Sigmoid colon (tissue), 7 donors: ENCODE results near the gene EML6. TPM values are rescaled to one million over a fixed set of nuclear protein-coding genes. Genes with fewer than 3 reads are reported as not detected.

ENCODE experiments used
- DNase-seq: peaks from one replicate; pipeline ENCODE4 v3.0.0-alpha.2; 2019
- H3K27ac ChIP-seq, 4 donors: fragments of 200-600 bp; sonication (generic); one replicate each; pipeline ENCODE4 v1.5.1; 2016 to 2019; ENCODE audit warnings: mild to moderate bottlenecking in 1 of 4
- H3K27me3 ChIP-seq, 3 donors: fragments of 200-600 bp; sonication (generic); one replicate each; pipeline ENCODE4 v1.5.1; 2019; ENCODE audit warnings: mild to moderate bottlenecking in 1 of 3
- H3K36me3 ChIP-seq, 4 donors: fragments of 200-600 bp; sonication (generic); one replicate each; pipeline ENCODE4 v1.5.1; 2016 to 2019
- H3K4me1 ChIP-seq, 4 donors: fragments of 200-600 bp; sonication (generic); one replicate each; pipeline ENCODE4 v1.5.1; 2017 to 2019
- H3K4me3 ChIP-seq, 4 donors: fragments of 200-600 bp; sonication (generic); one replicate each; pipeline ENCODE4 v1.5.1; 2017 to 2019; ENCODE audit warnings: mild to moderate bottlenecking in 2 of 4, moderate library complexity in 1 of 4
- H3K9me3 ChIP-seq, 4 donors: fragments of 200-600 bp in 3 of 4; sonication (generic) in 3 of 4; one replicate each; pipeline versions ENCODE4 v1.5.1 to v1.6.1; 2013 to 2019
- EP300 ChIP-seq, 4 donors: sonication (generic); formaldehyde crosslinking; IDR thresholded peaks; one replicate each; pipeline ENCODE4 v1.6.1; 2017; ENCODE audit warnings: antibody characterized with exemption in 4 of 4
- POLR2A ChIP-seq, 2 donors: fragments of 450-650 bp; IDR thresholded peaks; one replicate each; pipeline ENCODE4 v1.6.1; 2016; ENCODE audit warnings: antibody characterized with exemption in 2 of 2, mild to moderate bottlenecking in 2 of 2, moderate library complexity in 2 of 2
- POLR2AphosphoS5 ChIP-seq, 4 donors: sonication (generic); formaldehyde crosslinking; IDR thresholded peaks; one replicate each; pipeline ENCODE4 v1.6.1; 2017; ENCODE audit warnings: antibody characterized with exemption in 4 of 4
- WGBS, 2 donors: extraction: QIAGEN DNeasy Blood & Tissue Kit; methylation state at CpG; one replicate each; pipeline ENCODE4 v1.1.7; 2013; 5-methylcytosine and 5-hydroxymethylcytosine counted together
- intact Hi-C: fragments of 100-400 bp; cut with DNase I; formaldehyde crosslinking; loops from one replicate; pipeline ENCODE4 v1.15.1; 2023
- polyA plus RNA-seq, 3 donors: library from polyadenylated mRNA; stranded (reverse); fragments of 200-250 nt; gene quantifications; one replicate each; pipeline ENCODE4 v1.2.3, GENCODE V29; 2013
- total RNA-seq, 4 donors: library from RNA; depleted of rRNA; stranded (reverse); fragments of >200 nt; gene quantifications; one replicate each; pipeline ENCODE4 v1.1.0, GENCODE V29; 2016
- TF ChIP-seq, protein P1 (sequence below), 4 experiments: fragments of 450-650 bp in 3 of 4; fragments of 200-600 bp in 1 of 4; IDR thresholded peaks; one replicate each; pipeline ENCODE4 v1.5.1; 2016 to 2019; ENCODE audit warnings: antibody characterized with exemption in 4 of 4, mild to moderate bottlenecking in 3 of 4, moderate library complexity in 2 of 4
- donor health status: healthy with polysubstance abuse.
- donor health status: Bipolar disorder and iron deficiency.
- donor health status: healthy.

The EML6 gene
- total and polyA plus RNA-seq, 7 donors: 0.46 to 2.2 (median 1.2) TPM

DNA sequence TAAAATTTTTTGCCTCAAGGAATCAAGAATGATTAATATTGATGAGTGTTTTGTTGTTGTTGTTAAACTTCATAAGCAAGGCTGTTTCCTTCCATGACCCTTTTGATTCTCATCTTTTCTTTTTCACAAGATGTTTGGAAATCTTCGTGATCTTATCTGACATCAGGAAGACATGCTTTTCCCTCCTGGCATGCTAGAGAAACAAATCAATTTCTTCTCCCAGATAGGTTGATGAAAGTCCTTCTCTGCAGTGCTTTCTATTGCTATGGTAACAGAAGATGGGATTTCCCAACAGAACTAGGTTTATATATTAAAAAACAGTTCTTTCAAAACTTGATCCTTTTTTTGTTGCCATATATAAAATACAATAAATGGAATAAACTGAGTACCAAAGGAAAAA is 85.2 kb downstream of the EML6 start:
- 74% methylated on average over 1 of the region's 1 CpG for WGBS, 2 donors
- Histone ChIP-seq H3K4me3 (no peak overlapping the region), H3K9me3 (peaks cover 0 to 2% (median 0%) of the 10 kb centered on the region in 4 donors), H3K27ac (no peak overlapping the region), H3K36me3 (no peaks in the 10 kb centered on the region), H3K4me1 (peaks cover 0 to 9% (median 0%) of the 10 kb centered on the region in 4 donors), H3K27me3 (no peaks in the 10 kb centered on the region)
- no peak for DNase-seq
- intact Hi-C loops: no loop called here
- TF ChIP-seq, protein P1, sequence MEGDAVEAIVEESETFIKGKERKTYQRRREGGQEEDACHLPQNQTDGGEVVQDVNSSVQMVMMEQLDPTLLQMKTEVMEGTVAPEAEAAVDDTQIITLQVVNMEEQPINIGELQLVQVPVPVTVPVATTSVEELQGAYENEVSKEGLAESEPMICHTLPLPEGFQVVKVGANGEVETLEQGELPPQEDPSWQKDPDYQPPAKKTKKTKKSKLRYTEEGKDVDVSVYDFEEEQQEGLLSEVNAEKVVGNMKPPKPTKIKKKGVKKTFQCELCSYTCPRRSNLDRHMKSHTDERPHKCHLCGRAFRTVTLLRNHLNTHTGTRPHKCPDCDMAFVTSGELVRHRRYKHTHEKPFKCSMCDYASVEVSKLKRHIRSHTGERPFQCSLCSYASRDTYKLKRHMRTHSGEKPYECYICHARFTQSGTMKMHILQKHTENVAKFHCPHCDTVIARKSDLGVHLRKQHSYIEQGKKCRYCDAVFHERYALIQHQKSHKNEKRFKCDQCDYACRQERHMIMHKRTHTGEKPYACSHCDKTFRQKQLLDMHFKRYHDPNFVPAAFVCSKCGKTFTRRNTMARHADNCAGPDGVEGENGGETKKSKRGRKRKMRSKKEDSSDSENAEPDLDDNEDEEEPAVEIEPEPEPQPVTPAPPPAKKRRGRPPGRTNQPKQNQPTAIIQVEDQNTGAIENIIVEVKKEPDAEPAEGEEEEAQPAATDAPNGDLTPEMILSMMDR (IDR thresholded peaks at IDR 0.05): no peak
- TF ChIP-seq POLR2A (IDR thresholded peaks at IDR 0.05) (no peak), POLR2AphosphoS5 (IDR thresholded peaks at IDR 0.05) (no peak), EP300 (IDR thresholded peaks at IDR 0.05) (no peak)

DNA sequence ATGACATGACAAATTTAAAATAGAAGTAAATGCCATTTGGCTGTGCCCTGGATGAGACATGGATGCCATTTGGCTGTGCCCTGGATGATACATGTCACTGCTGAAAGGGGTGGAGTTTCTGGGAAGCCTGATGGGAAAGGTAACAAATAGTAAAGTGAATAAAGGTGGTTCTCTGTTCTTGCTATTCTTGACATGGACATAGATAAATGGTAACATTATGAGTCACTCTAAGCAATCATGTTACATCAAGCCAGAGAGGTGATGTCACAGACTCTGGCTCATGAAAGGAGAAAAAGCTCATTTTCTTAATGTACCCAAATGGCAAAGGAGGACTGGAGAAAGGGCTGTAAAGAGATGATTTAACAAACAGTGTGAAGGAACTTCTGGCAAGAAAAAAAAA is 86.4 kb downstream of the EML6 start:
- H3K4me1 ChIP-seq: peaks cover 0 to 9% (median 0%) of the 10 kb centered on the region in 4 donors
- H3K27me3 ChIP-seq: no peaks in the 10 kb centered on the region
- no peak overlapping the region for H3K4me3 ChIP-seq
- TF ChIP-seq EP300 (IDR thresholded peaks at IDR 0.05): no peak
- TF ChIP-seq POLR2A (IDR thresholded peaks at IDR 0.05): no peak
- no peak for TF ChIP-seq POLR2AphosphoS5 (IDR thresholded peaks at IDR 0.05)
- TF ChIP-seq, protein P1 (IDR thresholded peaks at IDR 0.05): no peak
- DNase-seq: no peak
- intact Hi-C loops: no loop called here
- H3K9me3 ChIP-seq: peaks cover 0 to 2% (median 0%) of the 10 kb centered on the region in 4 donors
- no peaks in the 10 kb centered on the region for H3K36me3 ChIP-seq
- no peak overlapping the region for H3K27ac ChIP-seq

DNA sequence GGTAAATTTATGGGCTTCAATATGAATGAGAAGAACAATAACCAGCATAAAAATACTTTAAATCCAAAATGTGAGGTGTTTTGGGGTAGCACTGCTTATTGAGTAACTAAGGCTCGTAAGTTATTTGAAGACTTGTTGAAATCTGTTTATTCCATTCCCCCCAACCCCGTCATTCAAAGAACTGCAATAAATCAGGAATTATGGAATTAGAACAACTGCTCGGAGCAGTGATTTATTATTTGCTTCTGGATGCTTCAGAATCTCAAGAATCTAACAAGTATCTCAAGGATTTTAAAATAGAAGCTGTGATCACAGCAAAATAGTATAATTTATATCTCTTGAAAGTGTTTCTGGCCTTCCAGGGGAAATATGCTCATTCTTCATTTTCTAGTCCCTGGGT is 86.8 kb downstream of the EML6 start:
- no peak for DNase-seq
- Histone ChIP-seq H3K36me3 (no peaks in the 10 kb centered on the region), H3K9me3 (peaks cover 0 to under 1% (median 0%) of the 10 kb centered on the region in 4 donors), H3K27ac (no peak overlapping the region), H3K4me1 (peaks cover 0 to 9% (median 0%) of the 10 kb centered on the region in 4 donors), H3K27me3 (no peaks in the 10 kb centered on the region), H3K4me3 (no peak overlapping the region)
- WGBS, 2 donors: 84 to 88% methylated on average over 3 of the region's 3 CpGs
- intact Hi-C loops: no loop called here
- no peak for TF ChIP-seq EP300 (IDR thresholded peaks at IDR 0.05)

- TF ChIP-seq POLR2AphosphoS5 (IDR thresholded peaks at IDR 0.05) (no peak), EP300 (IDR thresholded peaks at IDR 0.05) (no peak), POLR2A (IDR thresholded peaks at IDR 0.05) (no peak)
- TF ChIP-seq, protein P1 (IDR thresholded peaks at IDR 0.05): no peak
- Histone ChIP-seq H3K27me3 (no peaks in the 10 kb centered on the region), H3K4me3 (no peak overlapping the region), H3K9me3 (no peaks in the 10 kb centered on the region), H3K4me1 (peaks cover 0 to 9% (median 0%) of the 10 kb centered on the region in 4 donors), H3K27ac (no peak overlapping the region), H3K36me3 (no peaks in the 10 kb centered on the region)
- intact Hi-C loops: no loop called here
- 88 to 90% methylated on average over 1 of the region's 1 CpG for WGBS, 2 donors
- DNase-seq: no peak
Measured at GRCh38 chr2:54813584-54813983, 90.1 kb downstream of the EML6 start.

DNA sequence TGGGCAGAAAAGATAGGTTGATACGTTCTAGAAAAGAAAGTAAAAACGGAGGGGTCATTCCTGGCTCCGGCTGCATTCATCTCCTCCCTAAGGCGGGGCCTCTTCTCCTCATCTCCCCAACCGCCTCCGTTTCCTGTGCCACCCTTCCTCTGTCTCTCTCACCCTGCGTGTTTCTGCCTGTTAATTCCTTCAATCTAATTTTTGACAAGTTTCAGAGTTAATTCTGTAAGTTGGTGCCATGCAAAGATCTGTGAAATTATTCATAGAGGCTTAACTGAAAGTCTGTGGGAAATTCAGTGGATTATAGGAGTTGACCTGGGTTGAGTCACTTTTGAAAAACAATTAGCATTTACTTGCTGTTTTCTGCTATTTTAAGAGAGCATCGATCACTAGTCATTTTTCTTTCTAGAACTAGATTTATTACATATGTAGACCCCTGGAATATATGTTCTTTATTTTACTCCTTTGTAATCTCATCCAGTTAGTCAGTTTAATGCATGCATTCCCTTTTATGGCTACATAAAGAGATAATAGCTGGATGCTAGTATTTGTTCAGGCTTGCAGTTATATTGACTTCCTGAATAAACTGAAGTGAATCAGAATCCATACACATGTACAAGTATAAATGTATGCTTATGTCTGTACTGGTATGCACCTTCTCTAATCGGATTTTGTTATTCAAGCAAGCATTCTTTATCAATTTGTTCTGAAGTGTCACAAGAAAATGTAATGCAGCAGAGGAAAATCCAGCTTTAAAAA is 91.1 kb downstream of the EML6 start:
- TF ChIP-seq POLR2AphosphoS5 (IDR thresholded peaks at IDR 0.05) (no peak), POLR2A (IDR thresholded peaks at IDR 0.05) (no peak), EP300 (IDR thresholded peaks at IDR 0.05) (no peak)
- TF ChIP-seq, protein P1 (IDR thresholded peaks at IDR 0.05): no peak
- intact Hi-C loops: no loop called here
- no peaks in the 10 kb centered on the region for H3K36me3 ChIP-seq
- no peak for DNase-seq
- WGBS, 2 donors: 47 to 71% methylated on average over 9 of the region's 9 CpGs
- H3K9me3 ChIP-seq: no peaks in the 10 kb centered on the region
- no peaks in the 10 kb centered on the region for H3K27me3 ChIP-seq
- H3K4me3 ChIP-seq: no peak overlapping the region
- H3K27ac ChIP-seq: no peak overlapping the region
- peaks cover 0 to 9% (median 0%) of the 10 kb centered on the region in 4 donors for H3K4me1 ChIP-seq
